Cardiac muscle cell (in vitro differentiated cells and primary cell): Measurements from ENCODE around the gene GPR161. TPM values are rescaled to one million over a fixed set of nuclear protein-coding genes. Genes with fewer than 3 reads are reported as not detected.

Source experiments
- DNase-seq, 2 donors: peaks; one replicate each; pipeline versions ENCODE4 v3.0.0 to v3.0.0-alpha.2; 2010 to 2017; ENCODE audit warnings: low read depth in 1 of 2, low spot score in 1 of 2
- H3K27ac ChIP-seq: fragments of 200-600 bp; sonication (generic); 2 replicates; pipeline ENCODE4 v1.5.1; 2016
- H3K27me3 ChIP-seq: fragments of 200-600 bp; sonication (generic); 2 replicates; pipeline ENCODE4 v1.6.0; 2016; ENCODE audit warnings: control low read depth
- H3K36me3 ChIP-seq: fragments of 200-600 bp; sonication (generic); 2 replicates; pipeline ENCODE4 v1.5.1; 2016; ENCODE audit warnings: control low read depth
- H3K4me1 ChIP-seq: fragments of 200-600 bp; sonication (generic); 2 replicates; pipeline ENCODE4 v1.8.1; 2017; ENCODE audit warnings: low read depth, mild to moderate bottlenecking, mixed run types
- H3K4me3 ChIP-seq: fragments of 200-600 bp; sonication (generic); 2 replicates; pipeline ENCODE4 v1.5.1; 2016; ENCODE audit warnings: mild to moderate bottlenecking
- H3K9me3 ChIP-seq: fragments of 200-600 bp; sonication (generic); 2 replicates; pipeline ENCODE4 v1.5.1; 2017; ENCODE audit warnings: low read depth, mild to moderate bottlenecking, control low read depth
- polyA plus RNA-seq: library from polyadenylated mRNA; unstranded; fragments of >200 nt; fragmentation: Nextera tagmentation; extraction: Ambion mirVana; gene quantifications from 2 replicates; pipeline ENCODE4 v1.2.1, GENCODE V29; 2016
- total RNA-seq: library from RNA; depleted of rRNA; stranded (reverse); fragments of >200 nt; gene quantifications from 2 replicates; pipeline ENCODE4 v1.2.3, GENCODE V29; 2016
- TF ChIP-seq, protein P1 (sequence below): IDR thresholded peaks from 2 replicates; pipeline ENCODE4 v1.5.1; 2012; ENCODE audit warnings: low read depth, mild to moderate bottlenecking, low read length

GPR161 gene
- total and polyA plus RNA-seq, 2 experiments from 2014 or later = 17.0 to 27.6 TPM

DNA sequence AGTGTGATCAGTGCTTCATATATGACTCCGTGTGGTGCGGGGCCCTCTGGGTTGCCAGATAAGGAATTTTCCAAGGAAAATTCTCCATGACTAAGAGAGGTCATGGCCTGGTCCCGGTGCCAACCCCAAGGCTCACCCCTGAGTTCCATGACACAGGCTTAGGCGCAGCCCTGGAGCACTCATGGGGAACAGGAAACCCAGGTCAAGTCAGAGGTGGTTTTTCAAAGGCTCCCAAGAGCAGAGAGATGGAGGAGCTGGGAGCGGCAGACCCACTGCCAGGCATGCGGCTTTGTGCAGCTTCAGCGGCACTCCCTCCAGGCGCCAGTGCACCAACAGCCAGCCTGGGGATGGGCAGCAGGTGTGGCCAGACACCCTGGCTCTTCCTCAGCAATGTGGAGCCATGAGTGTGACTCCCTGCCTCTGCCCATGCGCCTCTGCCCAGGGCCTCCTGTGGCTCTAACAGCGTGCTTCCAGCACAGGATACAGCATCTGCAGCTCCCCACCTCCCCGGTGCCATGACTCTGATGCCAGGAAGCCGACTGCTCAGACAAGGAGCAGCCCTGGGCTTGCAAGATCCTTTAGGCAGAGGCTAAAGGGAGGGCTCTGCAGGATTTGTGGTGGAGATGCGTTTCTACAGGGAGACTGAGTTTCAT, 47.3 kb downstream of the GPR161 start:
- TF ChIP-seq, protein P1, sequence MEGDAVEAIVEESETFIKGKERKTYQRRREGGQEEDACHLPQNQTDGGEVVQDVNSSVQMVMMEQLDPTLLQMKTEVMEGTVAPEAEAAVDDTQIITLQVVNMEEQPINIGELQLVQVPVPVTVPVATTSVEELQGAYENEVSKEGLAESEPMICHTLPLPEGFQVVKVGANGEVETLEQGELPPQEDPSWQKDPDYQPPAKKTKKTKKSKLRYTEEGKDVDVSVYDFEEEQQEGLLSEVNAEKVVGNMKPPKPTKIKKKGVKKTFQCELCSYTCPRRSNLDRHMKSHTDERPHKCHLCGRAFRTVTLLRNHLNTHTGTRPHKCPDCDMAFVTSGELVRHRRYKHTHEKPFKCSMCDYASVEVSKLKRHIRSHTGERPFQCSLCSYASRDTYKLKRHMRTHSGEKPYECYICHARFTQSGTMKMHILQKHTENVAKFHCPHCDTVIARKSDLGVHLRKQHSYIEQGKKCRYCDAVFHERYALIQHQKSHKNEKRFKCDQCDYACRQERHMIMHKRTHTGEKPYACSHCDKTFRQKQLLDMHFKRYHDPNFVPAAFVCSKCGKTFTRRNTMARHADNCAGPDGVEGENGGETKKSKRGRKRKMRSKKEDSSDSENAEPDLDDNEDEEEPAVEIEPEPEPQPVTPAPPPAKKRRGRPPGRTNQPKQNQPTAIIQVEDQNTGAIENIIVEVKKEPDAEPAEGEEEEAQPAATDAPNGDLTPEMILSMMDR = no peak
- Histone ChIP-seq H3K36me3 (peaks cover 5% of the 10 kb centered on the region), H3K4me3 (no peak overlapping the region)

DNA sequence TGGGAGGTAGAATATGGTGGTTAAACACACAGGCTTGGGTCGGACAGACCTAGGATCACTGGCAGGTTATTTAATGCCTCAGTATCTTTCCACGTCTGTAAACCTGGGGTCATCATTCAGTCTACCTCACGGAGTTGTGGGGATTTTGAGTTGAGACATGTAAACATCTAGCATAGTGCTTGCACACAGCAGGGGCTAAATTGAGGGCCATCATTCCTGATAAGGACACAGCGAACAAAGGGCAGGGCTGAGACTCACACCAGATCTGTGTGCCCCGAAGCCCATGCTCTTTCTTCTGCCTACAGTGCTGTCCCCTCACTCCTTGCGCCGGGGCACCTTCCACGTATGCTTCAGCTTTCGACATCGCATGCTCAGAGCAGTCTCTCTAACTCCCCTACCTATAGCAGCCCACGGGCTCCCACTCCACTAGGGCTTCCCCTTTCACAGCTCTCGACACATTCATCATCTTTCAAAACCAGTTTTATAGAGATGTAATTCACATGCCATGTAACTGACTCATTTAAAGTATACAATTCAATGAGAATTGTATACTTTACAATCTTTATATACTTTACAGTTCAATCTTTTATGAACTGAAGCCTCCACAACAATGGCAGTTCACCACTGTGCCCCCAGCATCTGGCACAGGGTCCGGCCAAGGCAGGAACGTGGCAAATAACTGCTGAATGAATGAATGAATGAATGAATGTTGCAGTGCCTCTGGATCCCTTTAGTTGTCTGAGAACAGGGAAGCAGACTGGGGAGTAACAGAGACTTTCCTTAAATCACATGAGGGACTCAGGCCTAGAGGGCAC, 48.0 kb downstream of the GPR161 start:
- Histone ChIP-seq H3K4me3 (no peak overlapping the region), H3K27ac (no peak overlapping the region), H3K9me3 (no peaks in the 10 kb centered on the region), H3K36me3 (peaks cover 5% of the 10 kb centered on the region), H3K4me1 (no peaks in the 10 kb centered on the region), H3K27me3 (no peaks in the 10 kb centered on the region)
- DNase-seq = no peak
- TF ChIP-seq, protein P1 = no peak

More for the DNA sequence above, 47.3 kb downstream of the GPR161 start:
- Histone ChIP-seq H3K27ac (no peak overlapping the region), H3K27me3 (no peaks in the 10 kb centered on the region), H3K4me1 (no peaks in the 10 kb centered on the region), H3K9me3 (no peaks in the 10 kb centered on the region)
- no peak for DNase-seq

DNA sequence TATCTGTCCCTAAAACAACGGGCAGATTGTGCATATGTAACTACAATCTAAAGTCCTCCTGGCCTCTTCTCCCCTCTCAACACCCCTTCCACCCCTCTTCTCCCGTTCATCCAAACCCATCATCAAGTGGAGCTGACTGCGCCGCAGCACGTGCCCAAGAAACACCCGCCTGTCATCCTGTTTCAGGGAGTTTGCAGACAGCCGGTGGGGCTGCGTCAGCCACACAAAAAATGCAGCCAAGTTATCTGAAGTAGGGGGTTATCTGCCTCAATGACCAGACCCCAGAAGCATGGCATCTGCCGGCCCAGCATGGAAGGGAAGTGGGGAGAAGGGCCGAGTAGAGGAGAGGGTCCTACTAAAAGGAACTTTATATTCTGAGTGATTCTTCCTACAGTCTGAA, 49.0 kb downstream of the GPR161 start:
- Histone ChIP-seq H3K4me3 (no peak overlapping the region), H3K9me3 (no peaks in the 10 kb centered on the region), H3K4me1 (no peaks in the 10 kb centered on the region), H3K36me3 (peaks cover 5% of the 10 kb centered on the region), H3K27ac (no peak overlapping the region), H3K27me3 (no peaks in the 10 kb centered on the region)
- no peak for DNase-seq
- TF ChIP-seq, protein P1 = no peak

GRCh38 chr1:168086438-168086837, 50.3 kb downstream of the GPR161 start:
- no peaks in the 10 kb centered on the region for H3K4me1 ChIP-seq
- H3K27ac ChIP-seq = no peak overlapping the region
- H3K9me3 ChIP-seq = no peaks in the 10 kb centered on the region
- no peaks in the 10 kb centered on the region for H3K27me3 ChIP-seq
- no peak overlapping the region for H3K4me3 ChIP-seq
- TF ChIP-seq, protein P1 = no peak
- peaks cover 5% of the 10 kb centered on the region for H3K36me3 ChIP-seq
- DNase-seq = no peak

- Histone ChIP-seq H3K36me3 (peaks cover 5% of the 10 kb centered on the region), H3K4me3 (no peak overlapping the region), H3K4me1 (no peaks in the 10 kb centered on the region), H3K9me3 (no peaks in the 10 kb centered on the region), H3K27me3 (no peaks in the 10 kb centered on the region), H3K27ac (no peak overlapping the region)
- TF ChIP-seq, protein P1 = no peak
- DNase-seq = peak in 1 of 2 donors; percentile 3
Observed at GRCh38 chr1:168085401-168085872, 51.3 kb downstream of the GPR161 start.
